Measurements from ENCODE around the gene ZNF862. TPM values are rescaled to one million over a fixed set of nuclear protein-coding genes. Genes with fewer than 3 reads are reported as not detected.

ZNF862 gene
- total RNA-seq, 1 donor from 2014 or later = 22.6 TPM

GRCh38 chr7:149882248-149883047 is 44.3 kb downstream of the ZNF862 start:
- H3K27me3 Mint-ChIP-seq (ENCODE audit: unreplicated experiment) = peaks cover 9% of the 10 kb centered on the region
- TF ChIP-seq CTCF (IDR thresholded peaks at IDR 0.05; ENCODE audit: unreplicated experiment) = no peak
- H3K4me3 Mint-ChIP-seq (ENCODE audit: unreplicated experiment) = no peak overlapping the region
- no peak for DNase-seq (ENCODE audit: low spot score)
- no peaks in the 10 kb centered on the region for H3K36me3 Mint-ChIP-seq (ENCODE audit: low read depth, unreplicated experiment)
- no peak overlapping the region for H3K27ac Mint-ChIP-seq (ENCODE audit: unreplicated experiment)
- H3K9me3 Mint-ChIP-seq (ENCODE audit: unreplicated experiment) = no peaks in the 10 kb centered on the region
- no peaks in the 10 kb centered on the region for H3K4me1 Mint-ChIP-seq (ENCODE audit: unreplicated experiment)

DNA sequence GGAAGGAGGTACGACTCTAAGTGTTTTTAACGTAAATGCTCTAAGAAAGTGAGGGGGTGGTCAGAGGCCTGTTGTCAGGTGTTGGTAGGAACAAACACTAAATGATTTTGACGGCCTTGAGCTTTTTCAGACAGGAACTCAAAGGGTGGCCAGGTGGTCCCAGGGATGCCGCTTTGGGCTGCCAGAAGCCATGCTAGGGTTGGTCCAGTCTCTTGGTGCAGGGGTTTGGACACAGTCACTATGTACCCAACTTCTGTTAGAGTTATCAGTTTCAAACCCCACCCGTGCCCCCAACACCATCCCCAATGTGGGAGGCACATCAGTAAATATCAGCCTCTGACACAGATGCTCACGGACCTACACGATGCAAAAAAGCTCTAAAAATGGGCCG is 44.9 kb downstream of the ZNF862 start:
- no peak overlapping the region for H3K4me3 Mint-ChIP-seq (ENCODE audit: unreplicated experiment)
- no peaks in the 10 kb centered on the region for H3K4me1 Mint-ChIP-seq (ENCODE audit: unreplicated experiment)
- no peak overlapping the region for H3K27ac Mint-ChIP-seq (ENCODE audit: unreplicated experiment)
- no peaks in the 10 kb centered on the region for H3K36me3 Mint-ChIP-seq (ENCODE audit: low read depth, unreplicated experiment)
- DNase-seq (ENCODE audit: low spot score) = no peak
- no peak for TF ChIP-seq CTCF (IDR thresholded peaks at IDR 0.05; ENCODE audit: unreplicated experiment)
- H3K9me3 Mint-ChIP-seq (ENCODE audit: unreplicated experiment) = no peaks in the 10 kb centered on the region
- H3K27me3 Mint-ChIP-seq (ENCODE audit: unreplicated experiment) = peaks cover 9% of the 10 kb centered on the region

- H3K36me3 Mint-ChIP-seq (ENCODE audit: low read depth, unreplicated experiment) = no peaks in the 10 kb centered on the region
- peak; percentile 68 for TF ChIP-seq CTCF (IDR thresholded peaks at IDR 0.05; ENCODE audit: unreplicated experiment)
- H3K27me3 Mint-ChIP-seq (ENCODE audit: unreplicated experiment) = peaks cover 9% of the 10 kb centered on the region
- no peak overlapping the region for H3K27ac Mint-ChIP-seq (ENCODE audit: unreplicated experiment)
- H3K4me3 Mint-ChIP-seq (ENCODE audit: unreplicated experiment) = no peak overlapping the region
- no peaks in the 10 kb centered on the region for H3K9me3 Mint-ChIP-seq (ENCODE audit: unreplicated experiment)
- no peaks in the 10 kb centered on the region for H3K4me1 Mint-ChIP-seq (ENCODE audit: unreplicated experiment)
- peak; percentile 67 for DNase-seq (ENCODE audit: low spot score)
Observed at GRCh38 chr7:149883452-149883861, 45.3 kb downstream of the ZNF862 start.

DNA sequence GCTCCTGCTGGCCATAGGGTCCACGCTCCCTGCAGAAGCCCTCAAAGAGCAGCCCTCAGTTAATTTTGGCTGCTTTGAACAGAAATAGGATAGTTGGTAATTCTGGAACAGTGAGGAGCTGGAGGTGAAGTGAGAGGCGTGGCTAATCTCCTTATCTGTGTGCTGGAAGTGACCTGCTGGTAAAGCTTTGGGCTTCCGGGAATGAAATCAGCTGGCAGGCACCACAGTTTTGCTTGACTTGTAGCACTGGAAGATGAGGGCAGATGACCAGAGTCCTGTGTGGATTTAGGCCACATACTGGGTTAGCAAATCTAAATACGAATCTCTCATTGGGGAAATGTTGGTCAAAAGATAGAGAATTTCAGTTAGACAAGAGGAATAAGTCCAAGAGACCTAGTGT is 45.8 kb downstream of the ZNF862 start:
- no peak for TF ChIP-seq CTCF (IDR thresholded peaks at IDR 0.05; ENCODE audit: unreplicated experiment)
- Mint-ChIP-seq H3K27me3 (ENCODE audit: unreplicated experiment) (peaks cover 9% of the 10 kb centered on the region), H3K36me3 (ENCODE audit: low read depth, unreplicated experiment) (no peaks in the 10 kb centered on the region), H3K9me3 (ENCODE audit: unreplicated experiment) (no peaks in the 10 kb centered on the region), H3K27ac (ENCODE audit: unreplicated experiment) (no peak overlapping the region), H3K4me3 (ENCODE audit: unreplicated experiment) (no peak overlapping the region), H3K4me1 (ENCODE audit: unreplicated experiment) (no peaks in the 10 kb centered on the region)
- DNase-seq (ENCODE audit: low spot score) = no peak

DNA sequence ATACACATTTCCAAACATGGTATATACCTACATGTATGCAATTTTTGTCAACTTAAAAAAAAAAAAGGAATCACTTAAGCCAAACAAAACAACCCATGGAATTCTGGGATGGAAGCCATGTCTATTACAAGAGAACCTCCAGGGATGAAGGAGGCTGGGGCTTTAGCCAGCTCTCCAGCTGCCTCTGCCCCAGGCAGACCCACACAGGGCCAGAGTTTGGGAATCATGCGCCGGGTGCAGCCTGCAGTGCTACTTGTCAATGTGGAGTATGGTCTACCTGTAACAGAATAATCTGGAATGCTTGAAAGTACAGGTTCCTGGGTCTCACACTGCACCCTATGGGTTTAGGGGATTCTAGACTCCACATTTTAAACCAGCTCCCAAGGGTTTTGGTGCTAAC is 46.4 kb downstream of the ZNF862 start:
- Mint-ChIP-seq H3K9me3 (ENCODE audit: unreplicated experiment) (no peaks in the 10 kb centered on the region), H3K27ac (ENCODE audit: unreplicated experiment) (no peak overlapping the region)

More for the DNA sequence above, 46.4 kb downstream of the ZNF862 start:
- no peaks in the 10 kb centered on the region for H3K36me3 Mint-ChIP-seq (ENCODE audit: low read depth, unreplicated experiment)
- no peaks in the 10 kb centered on the region for H3K4me1 Mint-ChIP-seq (ENCODE audit: unreplicated experiment)
- no peak for TF ChIP-seq CTCF (IDR thresholded peaks at IDR 0.05; ENCODE audit: unreplicated experiment)
- peaks cover 9% of the 10 kb centered on the region for H3K27me3 Mint-ChIP-seq (ENCODE audit: unreplicated experiment)
- no peak overlapping the region for H3K4me3 Mint-ChIP-seq (ENCODE audit: unreplicated experiment)
- no peak for DNase-seq (ENCODE audit: low spot score)
